ENCODE data around the gene CCRL2.

The CCRL2 gene

GRCh38 chr3:46371519-46372340, 35.3 kb upstream of the CCRL2 start:
- Histone ChIP-seq H3K9me3 (ENCODE audit: control insufficient read depth, low read length) (no peaks in the 10 kb centered on the region), H3K4me1 (no peaks in the 10 kb centered on the region), H3K27me3 (ENCODE audit: control insufficient read depth, insufficient read depth, low read length) (no peaks in the 10 kb centered on the region), H3K9ac (no peak overlapping the region), H3K4me2 (ENCODE audit: low read length) (no peak overlapping the region), H3K27ac (no peak overlapping the region), H3K4me3 (ENCODE audit: low read depth, low read length) (no peak overlapping the region), H3K79me2 (no peaks in the 10 kb centered on the region), H3K36me3 (ENCODE audit: control insufficient read depth, insufficient read depth, low read length) (no peaks in the 10 kb centered on the region), H2AFZ (no peak overlapping the region)
- no peak for TF ChIP-seq CTCF (IDR thresholded peaks at IDR 0.05)

GRCh38 chr3:46372492-46373359, 34.3 kb upstream of the CCRL2 start:
- no peak overlapping the region for H3K27ac ChIP-seq
- no peak overlapping the region for H3K9ac ChIP-seq
- no peaks in the 10 kb centered on the region for H3K27me3 ChIP-seq (ENCODE audit: control insufficient read depth, insufficient read depth, low read length)
- no peak overlapping the region for H3K4me3 ChIP-seq (ENCODE audit: low read depth, low read length)
- H3K79me2 ChIP-seq, result no peaks in the 10 kb centered on the region
- H3K4me1 ChIP-seq, result no peaks in the 10 kb centered on the region
- H2AFZ ChIP-seq, result no peak overlapping the region
- H3K9me3 ChIP-seq (ENCODE audit: control insufficient read depth, low read length), result no peaks in the 10 kb centered on the region
- no peaks in the 10 kb centered on the region for H3K36me3 ChIP-seq (ENCODE audit: control insufficient read depth, insufficient read depth, low read length)
- TF ChIP-seq CTCF (IDR thresholded peaks at IDR 0.05), result no peak
- no peak overlapping the region for H3K4me2 ChIP-seq (ENCODE audit: low read length)

GRCh38 chr3:46374755-46375154, 32.3 kb upstream of the CCRL2 start:
- Histone ChIP-seq H3K4me1 (no peaks in the 10 kb centered on the region), H3K27ac (no peak overlapping the region), H3K79me2 (no peaks in the 10 kb centered on the region), H3K9ac (no peak overlapping the region), H3K27me3 (ENCODE audit: control insufficient read depth, insufficient read depth, low read length) (no peaks in the 10 kb centered on the region), H3K4me2 (ENCODE audit: low read length) (no peak overlapping the region), H3K9me3 (ENCODE audit: control insufficient read depth, low read length) (no peaks in the 10 kb centered on the region), H3K36me3 (ENCODE audit: control insufficient read depth, insufficient read depth, low read length) (no peaks in the 10 kb centered on the region), H2AFZ (no peak overlapping the region), H3K4me3 (ENCODE audit: low read depth, low read length) (no peak overlapping the region)
- no peak for TF ChIP-seq CTCF (IDR thresholded peaks at IDR 0.05)

GRCh38 chr3:46375218-46375617, 31.8 kb upstream of the CCRL2 start:
- H3K36me3 ChIP-seq (ENCODE audit: control insufficient read depth, insufficient read depth, low read length), result no peaks in the 10 kb centered on the region
- no peaks in the 10 kb centered on the region for H3K9me3 ChIP-seq (ENCODE audit: control insufficient read depth, low read length)

More at GRCh38 chr3:46375218-46375617, 31.8 kb upstream of the CCRL2 start:
- Histone ChIP-seq H3K27ac (no peak overlapping the region), H3K4me2 (ENCODE audit: low read length) (no peak overlapping the region), H3K4me3 (ENCODE audit: low read depth, low read length) (no peak overlapping the region), H3K9ac (no peak overlapping the region), H3K4me1 (no peaks in the 10 kb centered on the region), H3K27me3 (ENCODE audit: control insufficient read depth, insufficient read depth, low read length) (no peaks in the 10 kb centered on the region), H3K79me2 (no peaks in the 10 kb centered on the region), H2AFZ (no peak overlapping the region)
- no peak for TF ChIP-seq CTCF (IDR thresholded peaks at IDR 0.05)
